GM06990 (cell line): ENCODE measurements around the gene KIF26B.

Experiments used
- DNase-seq: peaks from one replicate; pipeline ENCODE4 v3.0.0-alpha.2; 2011; ENCODE audit not compliant: insufficient read length; ENCODE audit errors: extremely low read depth
- H3K27me3 ChIP-seq: replicated peaks from 2 replicates; pipeline ENCODE4 v1.6.0; 2011; ENCODE audit warnings: low read length; ENCODE audit not compliant: control insufficient read depth, insufficient read depth
- H3K36me3 ChIP-seq: 2 replicates; pipeline ENCODE4 v1.5.1; 2011; ENCODE audit warnings: low read length; ENCODE audit not compliant: control insufficient read depth, insufficient read depth
- H3K4me3 ChIP-seq: replicated peaks from 2 replicates; pipeline ENCODE4 v1.5.1; 2011; ENCODE audit warnings: low read depth, mild to moderate bottlenecking, control low read depth, low read length
- TF ChIP-seq, protein P1 (sequence below): IDR thresholded peaks from 2 replicates; pipeline ENCODE4 v1.5.1; 2011; ENCODE audit warnings: low read length, control low read depth, mild to moderate bottlenecking, inconsistent platforms; ENCODE audit not compliant: insufficient read depth, poor library complexity, severe bottlenecking

Gene KIF26B

DNA sequence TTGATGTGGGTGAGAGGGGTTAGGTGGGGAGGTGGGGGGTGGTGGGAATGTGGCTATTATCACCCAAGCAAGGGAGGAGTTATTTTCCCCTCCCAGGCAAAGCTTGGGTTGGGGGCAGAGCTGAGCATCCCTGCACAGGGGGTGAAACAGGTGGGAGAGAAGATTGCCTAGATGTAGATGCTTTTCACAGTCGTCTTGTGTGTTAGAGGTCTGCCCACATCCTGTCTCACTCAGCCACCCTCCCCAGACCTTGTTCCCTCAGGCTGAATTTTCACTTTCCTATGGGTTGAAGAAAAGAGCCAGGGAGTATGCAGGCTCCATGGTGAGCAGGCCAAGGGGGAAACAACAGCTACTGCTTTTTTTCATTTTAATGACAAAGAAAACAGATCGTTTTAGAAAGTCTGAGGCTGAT is 223.5 kb downstream of the KIF26B start:
- DNase-seq, result no peak
- H3K4me3 ChIP-seq, result no peak overlapping the region
- no peaks in the 10 kb centered on the region for H3K36me3 ChIP-seq
- H3K27me3 ChIP-seq, result no peaks in the 10 kb centered on the region
- TF ChIP-seq, protein P1, sequence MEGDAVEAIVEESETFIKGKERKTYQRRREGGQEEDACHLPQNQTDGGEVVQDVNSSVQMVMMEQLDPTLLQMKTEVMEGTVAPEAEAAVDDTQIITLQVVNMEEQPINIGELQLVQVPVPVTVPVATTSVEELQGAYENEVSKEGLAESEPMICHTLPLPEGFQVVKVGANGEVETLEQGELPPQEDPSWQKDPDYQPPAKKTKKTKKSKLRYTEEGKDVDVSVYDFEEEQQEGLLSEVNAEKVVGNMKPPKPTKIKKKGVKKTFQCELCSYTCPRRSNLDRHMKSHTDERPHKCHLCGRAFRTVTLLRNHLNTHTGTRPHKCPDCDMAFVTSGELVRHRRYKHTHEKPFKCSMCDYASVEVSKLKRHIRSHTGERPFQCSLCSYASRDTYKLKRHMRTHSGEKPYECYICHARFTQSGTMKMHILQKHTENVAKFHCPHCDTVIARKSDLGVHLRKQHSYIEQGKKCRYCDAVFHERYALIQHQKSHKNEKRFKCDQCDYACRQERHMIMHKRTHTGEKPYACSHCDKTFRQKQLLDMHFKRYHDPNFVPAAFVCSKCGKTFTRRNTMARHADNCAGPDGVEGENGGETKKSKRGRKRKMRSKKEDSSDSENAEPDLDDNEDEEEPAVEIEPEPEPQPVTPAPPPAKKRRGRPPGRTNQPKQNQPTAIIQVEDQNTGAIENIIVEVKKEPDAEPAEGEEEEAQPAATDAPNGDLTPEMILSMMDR, result no peak

GRCh38 chr1:245378745-245379144 is 224.0 kb downstream of the KIF26B start:
- H3K36me3 ChIP-seq, result no peaks in the 10 kb centered on the region
- TF ChIP-seq, protein P1, result no peak
- no peaks in the 10 kb centered on the region; the same call in 1 of the 2 replicates for H3K27me3 ChIP-seq
- H3K4me3 ChIP-seq, result no peak overlapping the region
- no peak for DNase-seq

GRCh38 chr1:245380790-245381535 is 226.2 kb downstream of the KIF26B start:
- no peak for DNase-seq

DNA sequence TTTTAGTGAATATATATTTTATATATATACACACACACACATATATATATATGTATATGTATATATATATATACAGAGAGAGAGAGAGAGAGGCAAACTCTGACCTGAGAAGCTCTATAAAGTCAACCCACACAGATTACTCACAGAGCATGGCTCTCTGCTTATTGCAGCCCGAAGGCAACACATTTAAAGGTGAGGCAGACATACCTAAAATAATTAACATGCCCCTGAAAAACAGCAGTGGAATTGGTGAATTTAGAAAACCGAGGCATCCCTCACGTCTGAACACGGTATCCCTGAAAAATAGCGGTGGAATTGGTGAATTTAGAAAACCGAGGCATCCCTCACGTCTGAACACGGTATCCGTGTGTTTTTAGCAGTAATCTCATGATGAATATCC is 228.2 kb downstream of the KIF26B start:
- TF ChIP-seq, protein P1, result no peak
- Histone ChIP-seq H3K27me3 (no peaks in the 10 kb centered on the region; the same call in 1 of the 2 replicates), H3K36me3 (no peaks in the 10 kb centered on the region), H3K4me3 (no peak overlapping the region)
- no peak for DNase-seq

More at GRCh38 chr1:245380790-245381535, 226.2 kb downstream of the KIF26B start:
- H3K36me3 ChIP-seq, result no peaks in the 10 kb centered on the region
- H3K27me3 ChIP-seq, result no peaks in the 10 kb centered on the region; the same call in 1 of the 2 replicates
- no peak overlapping the region for H3K4me3 ChIP-seq
- TF ChIP-seq, protein P1, result peak; percentile 28

- Histone ChIP-seq H3K4me3 (no peak overlapping the region), H3K36me3 (no peaks in the 10 kb centered on the region), H3K27me3 (no peaks in the 10 kb centered on the region; the same call in 1 of the 2 replicates)
- TF ChIP-seq, protein P1, result no peak
- DNase-seq, result no peak
These were observed 228.9 kb downstream of the KIF26B start for GRCh38 chr1:245383396-245384330.
